GM19455 (cell line): Measurements from ENCODE around the gene C11orf21.
"Not testable (repeated sequence)": the region's sequence is repeated elsewhere in the genome, so short reads cannot be mapped to it uniquely, and the experiment has no call there.

Experiments used
- ATAC-seq: cut with Tn5 transposase; IDR thresholded peaks from one replicate; pipeline ENCODE4 v1.9.1; 2021; ENCODE audit not compliant: unreplicated experiment

C11orf21 gene

DNA sequence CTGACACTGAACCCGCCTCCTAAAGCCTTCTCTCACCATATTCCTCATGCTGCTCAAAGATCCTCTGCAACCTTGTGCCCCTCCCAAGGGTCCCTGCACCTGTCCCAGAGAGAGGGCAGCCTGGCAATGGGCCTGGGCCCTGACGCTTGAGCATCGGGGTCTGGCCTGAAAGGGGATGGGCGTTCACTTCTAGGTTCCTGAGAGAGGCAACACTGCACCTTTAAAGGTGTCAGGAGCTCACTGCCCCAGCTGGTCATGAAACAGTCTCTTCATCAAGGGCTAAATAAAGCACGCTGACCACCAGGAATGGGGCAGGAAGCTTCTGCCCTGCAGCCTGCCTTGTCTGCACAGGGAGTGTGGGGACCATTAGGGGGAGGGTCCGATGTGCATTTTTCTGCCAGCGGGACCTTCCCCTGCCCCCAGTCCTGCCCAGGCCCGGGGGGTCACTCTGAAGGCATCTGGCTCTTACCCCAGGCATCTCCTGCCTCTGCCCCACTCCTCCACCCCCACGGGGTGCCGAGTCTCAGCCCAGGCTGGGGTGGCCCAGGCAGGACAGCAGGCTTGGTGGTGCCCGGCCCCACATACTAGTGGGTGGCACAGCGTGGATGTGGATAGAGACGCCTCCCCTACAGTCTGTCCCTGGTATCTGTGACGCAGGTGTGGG lies 3.5 kb downstream of the C11orf21 start:
- no peak for ATAC-seq

DNA sequence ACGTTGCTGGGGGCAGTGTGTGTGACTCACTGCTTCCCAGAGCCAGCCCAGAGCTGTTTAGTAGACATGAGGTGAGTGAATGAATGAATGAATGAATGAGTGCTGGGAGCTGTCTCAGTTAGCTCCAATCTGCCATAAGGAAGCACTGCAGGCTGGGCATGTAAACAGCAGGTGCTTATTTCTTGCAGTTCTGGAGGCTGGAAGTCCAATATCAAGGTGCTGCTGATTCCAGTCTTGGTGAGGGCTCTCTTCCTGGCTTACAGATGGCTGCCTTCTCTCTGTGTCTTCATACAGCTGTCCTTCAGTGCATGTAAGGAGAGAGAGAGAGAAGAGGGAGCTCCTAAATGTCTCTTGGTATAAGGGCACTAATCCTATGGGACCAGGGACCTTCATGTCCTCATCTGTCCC lies 4.1 kb downstream of the C11orf21 start:
- no peak for ATAC-seq

DNA sequence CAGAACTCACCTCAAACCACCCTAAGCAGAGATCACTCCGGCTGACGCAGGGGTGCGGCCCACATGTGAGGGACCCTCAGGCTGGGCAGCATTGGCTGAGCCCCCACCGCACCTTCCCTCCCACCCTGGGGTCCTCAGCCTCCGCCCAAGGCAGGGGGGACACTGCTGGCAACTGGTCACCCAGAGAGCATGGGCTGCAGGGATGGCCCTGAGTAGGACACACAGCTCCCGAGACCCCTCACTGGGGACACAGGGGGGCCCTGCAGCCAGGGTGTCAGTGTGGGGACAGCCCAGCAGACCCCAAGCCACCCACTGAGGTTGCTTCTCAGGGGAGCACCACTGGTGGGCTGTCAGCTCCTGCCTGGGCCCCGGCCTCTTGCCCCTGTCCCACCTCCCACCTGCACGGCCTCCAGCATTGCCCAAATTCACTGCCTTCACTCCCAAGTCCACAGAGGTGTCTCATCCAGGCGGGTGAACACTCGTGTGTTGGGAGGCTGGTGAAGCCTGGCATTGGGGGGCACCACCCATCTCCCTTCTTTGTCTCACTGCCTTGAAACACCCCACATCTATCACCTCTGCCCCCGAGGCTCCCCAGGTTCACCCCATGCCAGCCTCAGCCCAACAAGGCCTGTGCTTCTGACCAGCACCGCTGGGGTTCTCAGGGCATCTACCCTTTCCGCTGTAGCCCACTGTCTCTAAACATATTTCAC lies 4.7 kb downstream of the C11orf21 start:
- ATAC-seq: no peak

DNA sequence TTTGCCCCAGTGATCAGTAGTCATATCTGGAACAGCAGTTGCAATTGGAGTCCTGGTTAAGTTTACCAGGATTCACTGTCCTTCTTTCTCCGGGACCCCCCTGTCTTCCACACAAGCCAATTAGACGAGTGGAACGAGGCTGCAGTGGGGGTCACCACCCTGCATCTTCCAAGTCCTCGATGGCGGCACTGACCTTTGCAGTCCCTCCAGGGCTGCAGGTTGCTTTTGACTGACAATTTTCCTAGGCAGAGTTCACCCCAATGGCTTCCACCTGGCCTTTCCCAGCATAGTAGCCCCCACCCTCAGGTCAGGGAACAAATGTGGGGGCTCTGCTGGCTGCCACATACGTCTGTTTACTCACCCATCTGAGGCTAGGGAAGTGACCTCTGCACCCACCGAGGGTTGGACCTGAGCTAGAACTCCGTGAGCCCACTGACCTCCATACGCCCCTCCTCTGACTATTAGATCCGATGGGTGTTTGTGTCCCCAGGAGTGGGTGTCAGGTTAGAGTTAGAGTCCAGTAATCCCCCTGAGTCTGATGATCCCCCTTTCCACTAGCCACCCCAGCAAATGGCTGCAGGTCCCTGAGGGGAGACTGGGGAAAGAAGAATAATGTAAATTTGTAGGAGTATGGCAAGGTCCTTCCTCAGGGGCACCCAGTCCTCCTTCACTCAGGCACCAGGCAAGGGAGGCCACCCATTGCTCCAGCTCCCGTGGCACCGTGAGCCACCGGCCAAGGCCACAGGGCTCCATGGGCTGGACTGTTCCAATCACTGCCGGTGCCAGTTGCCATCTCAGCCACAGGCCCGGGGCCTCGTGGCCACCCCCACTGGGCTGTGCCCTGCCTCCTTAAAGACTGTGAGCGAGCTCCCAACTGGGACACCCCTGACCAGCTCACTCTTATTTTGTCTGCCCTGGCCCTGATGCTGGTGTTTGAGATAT lies 5.5 kb downstream of the C11orf21 start:
- no peak for ATAC-seq

DNA sequence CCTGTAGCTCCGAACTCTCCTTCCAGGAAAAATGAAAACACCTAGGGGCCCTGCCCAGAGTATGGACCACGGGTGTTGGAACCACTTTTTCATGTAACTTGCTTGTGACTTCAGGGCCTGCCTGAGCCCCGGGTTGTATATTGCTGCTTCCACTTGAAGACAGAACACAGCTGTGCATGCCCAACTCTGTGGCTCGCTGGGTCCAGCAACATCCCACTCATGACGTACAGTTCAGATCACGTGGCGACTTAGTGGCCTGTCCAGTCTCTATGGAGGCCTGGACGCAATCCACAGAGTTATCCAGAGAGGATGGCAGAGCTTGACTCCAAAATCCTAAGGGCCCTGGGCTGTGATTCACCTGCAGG lies 6.8 kb downstream of the C11orf21 start:
- ATAC-seq: no peak

DNA sequence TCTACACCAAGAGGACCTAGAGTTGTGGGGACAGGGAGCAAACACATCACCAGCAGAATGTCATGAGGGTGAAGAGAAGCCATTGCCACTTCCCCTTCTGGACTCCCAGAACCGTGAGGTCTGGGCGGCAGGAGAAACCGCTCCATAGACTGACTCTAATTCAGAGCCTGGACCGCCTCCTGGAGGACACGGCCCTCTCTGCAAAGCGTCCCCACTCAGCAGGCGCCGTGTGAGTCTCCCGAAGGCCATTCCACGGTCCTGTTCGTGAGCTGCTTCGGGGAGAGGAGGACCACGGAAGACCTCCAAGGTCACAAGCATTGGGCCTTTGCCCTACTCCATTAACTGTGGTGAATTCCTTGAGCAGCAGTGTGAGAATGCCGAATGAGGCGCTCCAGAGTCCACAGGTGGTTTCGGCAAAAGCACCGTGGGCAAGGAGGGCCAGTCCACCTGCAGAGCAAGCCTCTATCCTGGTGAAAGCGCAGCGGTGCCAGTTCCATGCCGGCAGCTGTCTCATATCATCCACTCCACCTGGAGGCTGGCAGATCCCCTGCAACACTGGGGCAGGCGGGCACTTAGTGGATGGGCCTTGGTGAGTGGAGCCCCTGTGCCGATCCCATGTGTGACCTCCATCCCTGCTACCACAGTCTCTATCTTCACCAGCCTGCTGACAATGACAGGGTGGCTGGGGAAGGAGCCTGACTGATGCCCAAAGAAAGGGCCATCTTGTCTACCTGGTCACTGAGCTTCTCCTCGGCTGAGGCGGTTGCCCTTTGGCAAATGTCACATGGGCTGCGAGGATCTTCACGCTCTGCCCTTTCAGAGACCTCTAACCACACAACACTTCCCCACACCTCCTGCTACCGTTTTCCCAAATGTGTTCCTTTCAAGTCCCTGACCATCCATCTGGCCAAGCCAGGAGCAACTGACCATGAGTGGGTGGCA lies 7.5 kb downstream of the C11orf21 start:
- ATAC-seq: no peak

DNA sequence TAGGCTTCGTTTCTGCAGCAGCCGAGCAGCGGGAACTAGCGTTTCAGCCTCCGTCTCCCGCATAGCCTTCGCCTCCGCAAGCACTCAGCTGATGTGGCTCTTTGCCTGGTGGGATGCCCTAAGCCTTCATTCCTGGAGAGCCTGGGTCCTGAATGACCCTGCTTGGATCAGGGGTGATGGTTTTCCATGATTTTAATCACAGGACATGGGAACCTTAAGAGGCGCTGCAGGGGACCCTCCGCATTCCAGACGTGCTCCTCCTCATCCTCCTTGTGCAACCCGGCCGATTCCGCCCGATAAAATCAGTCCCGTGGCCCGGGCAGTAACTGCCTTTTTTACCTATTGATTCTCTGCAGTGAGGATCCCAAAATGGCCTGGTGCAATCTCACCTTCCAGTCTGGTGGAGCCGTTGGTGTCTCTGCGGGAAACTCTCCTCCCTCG lies 8.2 kb downstream of the C11orf21 start:
- ATAC-seq: no peak

DNA sequence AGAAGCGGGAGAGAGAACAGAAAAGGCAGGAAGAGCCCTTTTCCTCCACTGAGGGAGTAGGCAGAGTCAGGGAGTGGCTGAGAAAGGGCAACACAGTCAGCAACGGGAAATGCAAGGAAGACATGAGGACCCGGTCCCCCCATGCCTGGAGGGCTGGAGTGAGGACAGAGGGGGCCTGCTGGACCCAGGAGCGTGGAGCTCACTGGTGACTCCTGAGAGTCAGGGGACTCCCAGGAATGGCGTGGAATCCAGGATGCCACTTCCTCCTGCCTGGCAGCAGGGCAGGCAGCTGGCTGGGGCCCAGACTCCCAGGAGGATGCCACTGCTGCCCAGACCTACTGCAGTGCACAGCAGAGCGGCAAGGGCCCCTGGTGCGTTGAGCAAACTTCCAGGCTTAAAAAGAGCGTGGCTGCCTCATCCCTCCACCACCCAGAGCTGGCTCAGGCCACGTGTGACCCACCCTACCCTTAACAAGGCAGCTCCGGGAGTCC lies 11.3 kb downstream of the C11orf21 start:
- ATAC-seq: no peak

DNA sequence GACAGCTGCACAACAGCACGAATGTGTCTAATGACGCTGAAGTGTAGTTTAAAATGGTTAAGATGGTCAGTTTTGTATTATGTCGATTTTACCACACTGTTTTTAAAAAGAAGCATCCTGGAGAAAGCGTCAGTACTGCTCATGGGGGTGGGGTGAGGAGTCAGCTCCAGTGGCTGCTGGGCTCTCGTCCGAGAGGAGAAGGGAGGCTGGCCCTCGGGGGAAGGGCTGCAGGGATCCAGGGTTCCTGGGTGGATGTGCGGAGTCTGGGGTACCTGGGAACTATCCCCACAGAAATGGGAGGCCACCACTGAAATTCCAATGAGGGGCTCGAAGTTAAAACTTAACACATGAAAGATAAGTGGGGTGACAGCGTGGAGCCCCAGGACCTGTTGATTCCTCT lies 11.9 kb downstream of the C11orf21 start:
- ATAC-seq: no peak

DNA sequence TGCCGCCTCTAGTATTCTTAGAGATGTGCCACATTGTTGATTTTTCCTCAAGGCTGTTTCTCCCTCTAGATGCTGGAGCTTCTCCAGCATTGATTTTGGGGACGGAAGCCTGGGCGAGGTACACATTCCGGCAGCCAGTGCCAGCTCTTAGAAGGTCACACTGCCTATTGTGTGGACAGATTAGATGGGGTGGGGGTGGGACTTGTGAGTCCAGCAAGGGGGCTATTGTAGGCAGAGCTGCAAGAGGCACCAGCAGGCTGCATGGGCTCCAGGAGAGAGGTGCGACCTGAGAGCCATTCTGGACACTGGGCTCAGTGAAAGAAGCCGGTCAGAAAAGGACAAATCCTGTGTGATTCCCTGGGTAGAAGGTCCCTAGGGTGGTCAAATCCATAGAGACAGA lies 12.4 kb downstream of the C11orf21 start:
- ATAC-seq: no peak

DNA sequence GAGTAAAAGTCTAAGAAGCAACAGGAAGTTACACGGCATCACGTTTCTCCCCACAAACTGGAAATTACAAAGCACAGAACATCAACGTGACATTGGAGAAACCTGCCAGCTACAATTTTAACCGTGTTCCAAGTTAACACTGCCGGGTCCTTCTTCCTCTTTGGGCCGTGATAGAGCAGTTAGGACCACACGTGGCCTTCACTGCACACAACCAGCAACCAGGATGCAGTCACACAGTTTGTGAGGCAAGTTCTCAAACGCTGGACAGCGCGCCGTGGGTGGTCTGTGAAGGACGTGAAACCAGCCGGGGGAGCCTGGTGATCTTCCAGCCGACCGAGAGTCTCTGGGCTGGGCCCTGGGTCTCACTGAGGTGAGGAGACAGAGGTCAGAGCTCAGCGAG lies 14.6 kb downstream of the C11orf21 start:
- ATAC-seq: no peak

DNA sequence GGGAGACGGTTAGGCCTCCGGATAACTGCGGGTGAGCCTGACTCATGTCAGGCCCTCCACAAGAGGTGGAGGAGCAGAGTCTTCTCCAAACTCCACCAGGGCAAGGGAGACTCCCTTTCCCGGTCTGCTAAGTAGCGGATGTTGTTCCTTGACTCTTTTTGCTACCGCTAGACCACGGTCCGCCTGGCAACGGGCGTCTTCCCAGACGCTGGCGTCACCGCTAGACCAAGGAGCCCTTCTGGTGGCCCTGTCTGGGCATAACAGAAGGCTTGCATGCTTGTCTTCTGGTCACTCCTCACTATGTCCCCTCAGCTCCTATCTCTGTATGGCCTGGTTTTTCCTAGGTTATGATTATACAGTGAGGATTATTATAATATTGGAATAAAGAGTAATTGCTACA lies 15.4 kb downstream of the C11orf21 start:
- ATAC-seq: not testable (repeated sequence)

DNA sequence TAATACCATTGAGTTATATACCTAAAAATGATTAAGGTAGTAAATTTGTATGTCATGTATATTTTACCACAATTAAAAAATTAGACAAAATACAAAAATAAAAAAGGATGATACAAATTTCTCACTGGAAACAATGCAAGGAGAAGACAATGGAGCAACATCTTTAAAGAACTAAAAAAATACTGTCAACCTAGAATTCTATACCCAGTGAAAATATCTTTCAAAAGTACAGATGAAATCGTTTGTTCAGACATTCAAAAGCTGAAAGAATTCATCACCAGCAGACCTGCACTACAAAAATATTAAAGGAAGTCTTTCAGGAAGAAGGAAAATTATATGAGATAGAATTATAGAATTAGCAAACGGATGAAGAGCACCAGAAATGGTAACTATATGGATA lies 21.5 kb downstream of the C11orf21 start:
- no peak for ATAC-seq

DNA sequence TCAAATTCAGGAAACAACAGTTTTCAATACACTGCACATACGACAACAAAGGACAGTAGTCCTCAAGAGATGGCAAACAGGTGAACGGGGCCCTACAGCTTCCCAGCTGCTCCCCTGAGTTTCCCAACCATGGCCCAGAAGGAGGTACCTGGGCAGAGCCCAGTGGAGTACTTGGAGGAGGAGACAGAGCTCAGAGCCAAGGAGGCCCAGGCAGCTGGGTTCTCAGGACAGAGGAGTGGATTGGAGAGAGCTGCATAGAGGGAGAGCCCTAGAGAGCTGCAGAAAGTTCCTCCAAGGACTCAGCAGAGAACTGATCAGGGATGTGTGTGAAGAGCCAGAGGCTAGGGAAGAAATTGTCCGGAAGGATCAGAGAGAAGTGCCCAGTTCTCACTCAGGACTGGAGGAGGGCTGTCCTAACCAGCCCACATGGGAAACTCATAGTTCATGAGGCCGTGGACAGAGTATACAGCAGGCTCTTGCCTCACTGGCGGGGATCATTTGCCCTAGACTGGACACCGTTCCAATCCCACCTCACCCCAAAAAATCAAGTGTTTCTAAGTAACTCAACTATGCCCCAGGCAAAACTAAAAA lies 23.7 kb downstream of the C11orf21 start:
- ATAC-seq: no peak

DNA sequence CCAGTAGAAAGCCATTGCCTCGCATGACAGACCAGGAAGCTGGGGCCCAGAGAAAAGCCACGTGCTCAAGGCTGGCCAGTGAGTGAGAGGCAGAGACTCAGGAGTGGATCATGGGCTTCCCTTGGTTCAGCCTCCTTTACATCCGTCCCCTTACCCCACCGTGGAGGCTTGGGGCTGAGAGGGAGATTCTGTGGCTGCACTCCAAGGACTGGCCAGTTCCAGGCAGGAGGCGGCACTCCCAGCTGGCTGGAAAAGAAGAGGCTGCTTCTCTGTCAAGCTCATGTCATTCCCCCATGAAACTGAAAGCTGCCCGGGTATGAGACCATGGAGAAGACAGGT lies 24.7 kb downstream of the C11orf21 start:
- no peak for ATAC-seq

DNA sequence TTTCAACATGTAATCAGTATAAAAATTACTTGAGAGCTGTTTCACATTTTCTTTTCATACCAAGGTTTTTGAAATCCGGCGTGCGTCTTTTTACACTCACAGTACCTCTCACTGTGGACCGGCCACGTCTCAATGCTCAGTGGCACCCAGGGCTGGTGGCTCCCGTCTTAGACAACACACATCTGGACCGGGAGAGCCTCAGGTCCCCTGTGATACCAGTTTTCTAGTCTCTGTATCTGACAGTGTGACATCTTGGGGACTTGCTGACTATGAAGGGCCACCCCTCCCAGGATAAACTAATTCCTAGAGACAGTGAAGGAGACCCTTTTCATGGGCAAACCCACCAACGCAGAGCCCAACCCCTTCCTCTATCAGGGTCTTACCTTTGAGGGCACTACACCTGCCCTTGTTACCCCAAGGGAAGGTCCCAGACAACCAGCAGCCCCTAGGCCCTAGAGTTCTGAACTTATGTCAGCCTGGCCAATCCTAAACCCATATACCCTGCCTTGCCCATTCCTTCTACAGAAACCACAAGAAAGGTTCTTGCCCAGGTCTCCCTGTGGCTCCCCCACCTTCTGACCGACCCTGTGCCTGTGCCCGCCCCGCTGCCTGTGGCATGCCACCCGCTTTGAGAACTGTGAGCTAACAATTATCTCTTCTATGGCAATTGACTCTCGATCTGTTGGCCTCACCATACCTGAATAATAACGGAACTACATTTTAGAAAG lies 25.3 kb downstream of the C11orf21 start:
- no peak for ATAC-seq

DNA sequence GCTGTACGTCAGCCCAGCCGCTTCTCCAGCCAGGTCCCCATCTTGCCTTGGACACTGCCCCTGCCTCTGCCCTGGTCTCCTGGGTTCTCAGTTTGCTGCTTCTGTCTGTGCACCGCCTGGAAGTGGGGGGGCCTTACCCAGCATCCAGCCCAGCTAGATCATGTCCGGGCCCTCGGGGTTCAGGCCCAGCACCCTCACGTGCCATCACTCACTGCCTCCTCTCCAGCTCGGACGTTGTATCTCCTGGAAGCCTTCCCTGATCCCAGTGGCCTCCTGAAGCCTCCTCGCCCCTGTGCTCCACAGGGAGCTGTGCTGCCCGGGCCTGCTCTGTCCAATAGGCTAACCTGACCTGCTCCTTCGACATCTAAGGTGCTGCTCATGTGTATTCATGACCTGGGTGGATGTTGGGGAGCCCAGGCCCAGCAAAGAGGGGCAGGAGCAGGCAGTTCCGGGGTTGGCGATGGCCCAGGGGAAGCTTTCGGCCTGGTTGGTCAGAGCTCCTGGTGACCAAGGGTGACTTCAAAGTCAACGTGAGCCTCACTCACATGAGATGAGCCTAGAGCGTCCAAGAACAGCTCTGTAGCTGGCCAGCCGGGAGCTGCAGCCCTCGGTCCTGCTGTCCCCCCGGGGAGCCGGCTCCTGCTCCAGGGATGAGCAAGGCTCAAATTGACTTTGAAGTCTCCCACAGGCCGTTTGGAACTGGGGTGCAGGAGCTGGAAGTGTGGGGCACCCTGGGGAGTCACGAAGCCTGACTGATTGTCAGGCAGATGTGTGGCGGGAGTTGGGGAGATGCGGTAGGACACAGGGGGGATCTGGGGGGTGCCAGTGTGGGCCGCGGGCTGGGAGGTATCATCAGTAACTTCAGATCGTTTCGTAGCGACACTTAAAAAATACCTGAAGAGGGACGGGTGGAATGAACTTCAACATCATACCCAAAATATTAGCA lies 26.1 kb downstream of the C11orf21 start:
- ATAC-seq: no peak

DNA sequence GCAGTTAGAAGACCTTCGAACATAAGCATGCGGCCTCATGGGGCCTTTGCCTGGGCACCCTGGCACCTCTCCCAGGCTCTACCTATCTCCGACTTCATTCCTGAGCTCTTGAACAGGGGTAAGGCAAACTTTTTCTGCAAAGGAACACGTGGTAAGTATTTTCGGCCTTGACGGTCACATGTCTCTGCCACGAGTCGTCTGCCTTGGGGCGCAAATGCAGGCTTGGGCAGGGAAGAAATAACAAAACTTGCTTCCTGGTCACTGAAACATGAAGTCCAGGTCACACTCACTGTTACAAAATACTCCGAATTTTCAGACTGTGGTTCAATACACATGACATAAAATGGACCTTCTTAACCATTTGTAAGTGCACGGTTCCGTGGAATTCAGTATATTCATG lies 27.9 kb downstream of the C11orf21 start:
- ATAC-seq: no peak
